Endothelial cell of umbilical vein (primary cell): ENCODE results near the gene SMG1. TPM values are rescaled to one million over a fixed set of nuclear protein-coding genes. Genes with fewer than 3 reads are reported as not detected.

Experiments
- BruUV-seq: library from RNA; stranded (reverse); fragments of 400-500 nt; replicated peaks from 2 replicates; lab custom pipeline; 2021; lab: Mats Ljungman, UMichigan
- CTCF ChIA-PET: fragments of 300-600, 350-600 bp; sonication (Branson Sonifier 250); formaldehyde crosslinking; loops from one replicate; lab custom pipeline; 2021; ENCODE audit warnings: antibody characterized with exemption, inconsistent platforms; lab: Charles Lee
- POLR2A ChIA-PET: fragments of 300-600, 350-600 bp; sonication (Branson Sonifier 250); formaldehyde crosslinking; loops from one replicate; lab custom pipeline; 2021; ENCODE audit warnings: antibody characterized with exemption, inconsistent platforms; lab: Charles Lee
- DNase-seq: peaks from one replicate; pipeline ENCODE4 v3.0.0-alpha.2; 2011; ENCODE audit warnings: low read depth, low spot score
- FAIRE-seq: peaks from 2 replicates; lab custom pipeline; 2011; peaks lifted over from hg19 to GRCh38; lab: Jason Lieb, UNC
- H2AFZ ChIP-seq: 2 replicates; pipeline ENCODE4 v1.6.0; 2012; ENCODE audit warnings: low read depth, low read length, control low read depth, inconsistent platforms
- H3K27ac ChIP-seq: 2 replicates; pipeline ENCODE4 v1.5.1; 2011; ENCODE audit warnings: low read depth, mild to moderate bottlenecking, control low read depth, low read length, moderate library complexity; ENCODE audit not compliant: insufficient read depth
- H3K27me3 ChIP-seq, 2 experiments: 2 replicates each; pipeline versions ENCODE4 v1.6.0 to v1.6.1; 2011; ENCODE audit warnings: low read length in 2 of 2, mixed read lengths in 1 of 2; ENCODE audit not compliant: control insufficient read depth in 2 of 2, insufficient read depth in 2 of 2
- H3K36me3 ChIP-seq, 2 experiments: 2 replicates in 1 of 2; 3 replicates in 1 of 2; pipeline ENCODE4 v1.5.1; 2011; ENCODE audit warnings: low read length in 2 of 2, mild to moderate bottlenecking in 1 of 2, moderate library complexity in 1 of 2; ENCODE audit not compliant: control insufficient read depth in 2 of 2, insufficient read depth in 2 of 2; ENCODE audit errors: extremely low read depth in 1 of 2
- H3K4me1 ChIP-seq: 3 replicates; pipeline ENCODE4 v1.5.1; 2011; ENCODE audit warnings: mild to moderate bottlenecking, low read length; ENCODE audit not compliant: control insufficient read depth, insufficient read depth; ENCODE audit errors: extremely low read depth
- H3K4me2 ChIP-seq: 2 replicates; pipeline ENCODE4 v1.6.1; 2011; ENCODE audit warnings: low read length, control low read depth, mixed read lengths; ENCODE audit not compliant: insufficient read depth
- H3K4me3 ChIP-seq, 3 experiments: fragments of 200-600 bp in 1 of 3; sonication (generic), shearing (Covaris generic) in 1 of 3; replicated peaks in 1 of 3; 2 replicates each; pipeline ENCODE4 v1.5.1; 2011 to 2016; ENCODE audit warnings: control low read depth in 3 of 3, low read length in 3 of 3, mild to moderate bottlenecking in 2 of 3, inconsistent platforms in 1 of 3, low read depth in 1 of 3, moderate library complexity in 1 of 3; ENCODE audit not compliant: insufficient read depth in 1 of 3
- H3K79me2 ChIP-seq: 2 replicates; pipeline ENCODE4 v1.6.0; 2012; ENCODE audit warnings: low read length, inconsistent platforms; ENCODE audit not compliant: control insufficient read depth, insufficient read depth
- H3K9ac ChIP-seq: replicated peaks from 2 replicates; pipeline ENCODE3; 2011; ENCODE audit warnings: low read length, control low read depth; ENCODE audit not compliant: insufficient read depth; ENCODE audit errors: extremely low read depth
- H3K9me1 ChIP-seq: replicated peaks from 3 replicates; pipeline ENCODE4 v1.6.0; 2011; ENCODE audit warnings: mild to moderate bottlenecking, low read length; ENCODE audit not compliant: control insufficient read depth, insufficient read depth; ENCODE audit errors: extremely low read depth
- H3K9me3 ChIP-seq: replicated peaks from 2 replicates; pipeline ENCODE4 v1.5.1; 2012; ENCODE audit warnings: low read length, inconsistent platforms; ENCODE audit not compliant: control insufficient read depth, insufficient read depth
- H4K20me1 ChIP-seq: replicated peaks from 2 replicates; pipeline ENCODE3; 2011; ENCODE audit warnings: mild to moderate bottlenecking, low read length; ENCODE audit not compliant: control insufficient read depth, insufficient read depth; ENCODE audit errors: extremely low read depth
- EZH2 ChIP-seq: IDR thresholded peaks from 2 replicates; pipeline ENCODE4 v1.6.1; 2012; ENCODE audit warnings: borderline replicate concordance, low read depth, mild to moderate bottlenecking, moderate library complexity, low read length, inconsistent platforms; ENCODE audit not compliant: severe bottlenecking
- FOS ChIP-seq: IDR thresholded peaks from 2 replicates; pipeline ENCODE4 v1.6.1; 2011; ENCODE audit warnings: mild to moderate bottlenecking, low read length, moderate library complexity, borderline replicate concordance; ENCODE audit not compliant: insufficient read depth
- GATA2 ChIP-seq: IDR thresholded peaks from 2 replicates; pipeline ENCODE4 v1.7.0; 2011; ENCODE audit warnings: low read depth, mild to moderate bottlenecking, moderate library complexity, mixed read lengths, low read length; ENCODE audit not compliant: insufficient read length, insufficient read depth
- JUN ChIP-seq: IDR thresholded peaks from 2 replicates; pipeline ENCODE4 v1.6.1; 2011; ENCODE audit warnings: borderline replicate concordance, low read depth; ENCODE audit not compliant: insufficient read length, insufficient read depth
- MYC ChIP-seq: IDR thresholded peaks from one replicate; pipeline ENCODE4 v1.6.1; 2011; ENCODE audit warnings: mild to moderate bottlenecking, low read depth, low read length
- POLR2A ChIP-seq: IDR thresholded peaks from 2 replicates; pipeline ENCODE4 v1.6.1; 2012; ENCODE audit warnings: low read depth, mild to moderate bottlenecking, control low read depth, low read length
- POLR2AphosphoS5 ChIP-seq: IDR thresholded peaks from 2 replicates; pipeline ENCODE4 v1.6.1; 2012; ENCODE audit warnings: low read depth, mild to moderate bottlenecking, control low read depth, low read length, moderate library complexity; ENCODE audit not compliant: insufficient read depth
- dilution Hi-C: fragments of 300-500 bp; cut with MboI; formaldehyde crosslinking; loops from one replicate; pipeline ENCODE4 v1.15.0; 2019; ENCODE audit warnings: low sequenced_read_pairs; ENCODE audit not compliant: extremely low pct_ligation_motif_present
- intact Hi-C: fragments of 100-400 bp; cut with micrococcal nuclease; formaldehyde crosslinking; loops from one replicate; pipeline ENCODE4 v1.10.0; 2022
- polyA plus RNA-seq, 4 experiments: library from polyadenylated mRNA; depleted of rRNA in 3 of 4; stranded (reverse) in 3 of 4; unstranded in 1 of 4; fragments of >200 nt; gene quantifications; 2 replicates each; pipeline versions ENCODE4 v1.2.1 to v1.2.3, GENCODE V29; 2011 to 2012; ENCODE audit warnings: missing spikeins in 1 of 4
- total RNA-seq: library from RNA; stranded (reverse); gene quantifications from 2 replicates; pipeline ENCODE4 v1.2.3, GENCODE V29; 2021
- TF ChIP-seq, protein P1 (sequence below), 2 donors: IDR thresholded peaks; 1 replicate in 1 of 2; 2 replicates in 1 of 2; pipeline ENCODE4 v1.5.1; 2011; ENCODE audit warnings: low read length in 2 of 2, mild to moderate bottlenecking in 2 of 2, moderate library complexity in 2 of 2, control low read depth in 1 of 2, inconsistent platforms in 1 of 2, low read depth in 1 of 2; ENCODE audit not compliant: insufficient read depth in 1 of 2; ENCODE audit errors: extremely low read depth in 1 of 2
- TF ChIP-seq, protein P2 (sequence below): IDR thresholded peaks from 2 replicates; pipeline ENCODE4 v1.6.1; 2011; ENCODE audit not compliant: insufficient read depth, insufficient read length

SMG1 gene
- total and polyA plus RNA-seq, 2 donors (not counting 3 experiments of a cell fraction or from before 2014, with no cell fraction given), result 14.0 to 90.8 TPM

DNA sequence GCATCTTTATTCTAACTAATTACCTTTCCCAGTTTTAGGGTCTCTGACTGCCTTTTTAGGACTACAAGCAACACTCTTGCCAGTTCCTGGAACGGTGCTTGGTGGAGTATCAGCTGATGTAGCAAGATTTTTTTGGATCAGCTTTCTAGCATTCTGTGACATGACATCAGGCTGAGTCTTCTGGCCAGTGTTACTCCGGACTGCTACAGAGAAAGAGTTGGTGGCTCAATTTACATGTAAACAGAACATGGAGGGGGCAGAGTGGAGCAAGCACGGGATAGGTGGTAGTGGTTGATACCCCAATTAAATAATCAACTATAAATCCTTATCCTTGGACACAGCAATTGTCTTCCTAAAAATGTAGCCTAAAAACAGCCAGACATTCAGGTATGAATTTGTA lies 114.3 kb downstream of the SMG1 start:
- no peak overlapping the region for H2AFZ ChIP-seq
- peaks cover 23 to 40% of the 10 kb centered on the region in 2 experiments for H3K36me3 ChIP-seq
- no peaks in the 10 kb centered on the region for H4K20me1 ChIP-seq
- BruUV-seq, result no TSS peak
- H3K4me1 ChIP-seq, result no peaks in the 10 kb centered on the region
- H3K79me2 ChIP-seq, result peaks cover under 1% of the 10 kb centered on the region
- no peak overlapping the region for H3K9ac ChIP-seq
- H3K4me2 ChIP-seq, result no peak overlapping the region
- DNase-seq, result no peak
- POLR2A ChIA-PET, result no interaction called here
- no peak overlapping the region for H3K4me3 ChIP-seq
- no peak for TF ChIP-seq POLR2A
- TF ChIP-seq, protein P1, sequence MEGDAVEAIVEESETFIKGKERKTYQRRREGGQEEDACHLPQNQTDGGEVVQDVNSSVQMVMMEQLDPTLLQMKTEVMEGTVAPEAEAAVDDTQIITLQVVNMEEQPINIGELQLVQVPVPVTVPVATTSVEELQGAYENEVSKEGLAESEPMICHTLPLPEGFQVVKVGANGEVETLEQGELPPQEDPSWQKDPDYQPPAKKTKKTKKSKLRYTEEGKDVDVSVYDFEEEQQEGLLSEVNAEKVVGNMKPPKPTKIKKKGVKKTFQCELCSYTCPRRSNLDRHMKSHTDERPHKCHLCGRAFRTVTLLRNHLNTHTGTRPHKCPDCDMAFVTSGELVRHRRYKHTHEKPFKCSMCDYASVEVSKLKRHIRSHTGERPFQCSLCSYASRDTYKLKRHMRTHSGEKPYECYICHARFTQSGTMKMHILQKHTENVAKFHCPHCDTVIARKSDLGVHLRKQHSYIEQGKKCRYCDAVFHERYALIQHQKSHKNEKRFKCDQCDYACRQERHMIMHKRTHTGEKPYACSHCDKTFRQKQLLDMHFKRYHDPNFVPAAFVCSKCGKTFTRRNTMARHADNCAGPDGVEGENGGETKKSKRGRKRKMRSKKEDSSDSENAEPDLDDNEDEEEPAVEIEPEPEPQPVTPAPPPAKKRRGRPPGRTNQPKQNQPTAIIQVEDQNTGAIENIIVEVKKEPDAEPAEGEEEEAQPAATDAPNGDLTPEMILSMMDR (IDR thresholded peaks at IDR 0.05; ENCODE audit: extremely low read depth in 1 of 2, insufficient read depth in 1 of 2, low read depth in 1 of 2, low read length in 2 of 2), result no peak
- TF ChIP-seq FOS, result no peak
- no peak for TF ChIP-seq GATA2
- TF ChIP-seq, protein P2, sequence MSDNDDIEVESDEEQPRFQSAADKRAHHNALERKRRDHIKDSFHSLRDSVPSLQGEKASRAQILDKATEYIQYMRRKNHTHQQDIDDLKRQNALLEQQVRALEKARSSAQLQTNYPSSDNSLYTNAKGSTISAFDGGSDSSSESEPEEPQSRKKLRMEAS, result no peak
- TF ChIP-seq EZH2, result no peak
- TF ChIP-seq POLR2AphosphoS5, result no peak
- TF ChIP-seq JUN, result no peak
- no peak for TF ChIP-seq MYC
- no peak for FAIRE-seq
- CTCF ChIA-PET, result no interaction called here
- H3K27ac ChIP-seq, result no peak overlapping the region
- dilution Hi-C loops (no loop called here), intact Hi-C loops (no loop called here)
- no peaks in the 10 kb centered on the region for H3K27me3 ChIP-seq
- no peaks in the 10 kb centered on the region for H3K9me3 ChIP-seq
- H3K9me1 ChIP-seq, result no peaks in the 10 kb centered on the region
